Prostate gland (tissue), 2 donors: Measurements from ENCODE around the gene XK.

Experiments used
- CTCF ChIP-seq, 4 experiments: fragments of 200-600 bp in 2 of 4; fragments of 450-650 bp in 2 of 4; sonication (generic) in 2 of 4; IDR thresholded peaks; 1 replicate in 3 of 4; 2 replicates in 1 of 4; pipeline ENCODE4 v1.5.1; 2016 to 2019; ENCODE audit warnings: antibody characterized with exemption in 4 of 4, mild to moderate bottlenecking in 2 of 4, moderate library complexity in 2 of 4
- POLR2A ChIP-seq: fragments of 450-650 bp; IDR thresholded peaks from one replicate; pipeline ENCODE4 v1.6.1; 2016; ENCODE audit warnings: antibody characterized with exemption, mild to moderate bottlenecking

DNA sequence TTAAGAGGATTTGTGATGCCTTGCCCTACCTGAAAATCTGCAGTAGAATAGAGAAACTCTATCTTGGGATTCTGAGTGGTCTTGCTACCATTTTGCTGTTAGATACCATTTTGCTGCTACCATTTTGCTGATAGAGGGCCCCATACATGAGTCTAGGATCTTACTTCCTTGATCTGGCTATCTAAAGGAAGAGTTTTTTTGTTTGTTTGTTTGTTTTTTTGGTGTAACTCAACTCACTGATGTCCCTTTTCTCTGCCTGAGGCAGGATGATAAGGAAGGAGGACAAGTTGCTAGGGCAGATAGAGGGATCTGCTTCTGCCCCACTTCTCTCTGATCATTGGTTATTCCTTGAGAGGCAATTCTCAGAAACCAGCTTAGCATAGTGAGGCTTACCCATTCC, 31.0 kb downstream of the XK start:
- TF ChIP-seq CTCF (IDR thresholded peaks at IDR 0.05) (no peak), POLR2A (no peak)
